ENCODE data around the gene OR12D1.
"Not testable (repeated sequence)": the region's sequence is repeated elsewhere in the genome, so short reads cannot be mapped to it uniquely, and the experiment has no call there.

Gene OR12D1

DNA sequence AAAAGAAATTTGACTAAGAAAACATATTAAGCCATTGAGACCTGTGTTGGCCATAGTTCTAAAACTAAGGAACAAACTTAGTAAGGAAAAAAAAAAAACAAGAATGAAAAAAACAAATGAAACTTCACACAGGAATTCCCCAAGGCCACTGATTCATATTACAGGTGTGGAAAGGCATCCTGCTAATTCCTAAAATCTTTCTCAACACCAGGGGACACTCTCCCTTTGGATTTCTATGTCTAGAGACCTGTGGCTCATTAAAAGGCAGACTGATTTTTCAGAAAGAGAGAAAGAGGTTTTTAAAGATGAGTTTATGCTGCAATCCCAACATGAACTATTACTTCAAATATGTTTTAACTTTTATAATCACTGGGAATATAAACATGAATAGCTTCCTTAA is at the start of gene OR12D1:
Gene OR12D1 (plus strand): TSS at position 341 of the 400 bp plus-strand sequence.
- DNase-seq (ENCODE audit: low spot score): peak; percentile 9

DNA sequence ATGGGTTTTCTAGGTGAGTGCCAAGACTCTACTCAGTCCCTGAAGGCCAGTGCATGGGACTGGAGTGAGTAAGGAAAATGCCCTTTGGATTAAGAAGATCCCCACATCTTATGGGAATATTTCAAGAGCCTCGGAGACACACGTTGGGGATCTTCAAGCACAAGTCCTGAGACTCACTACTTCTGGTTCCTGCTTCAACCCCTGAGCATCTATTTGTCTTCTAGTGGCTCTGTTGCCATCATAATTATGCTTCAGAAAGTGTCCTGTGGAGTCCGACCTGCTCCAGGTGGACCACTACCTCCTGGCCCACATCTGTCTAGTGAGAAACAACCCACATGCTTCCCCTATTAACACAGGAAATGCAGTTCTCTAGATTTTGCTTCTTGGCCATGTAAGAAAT is 46.0 kb upstream of the OR12D1 start, which contains the start of gene OR5V1:
Gene OR5V1 (minus strand): TSS at position 101 of the 400 bp plus-strand sequence. CDS start 12,670 bp downstream, outside the sequence.
- no peak for DNase-seq (ENCODE audit: low spot score)

DNA sequence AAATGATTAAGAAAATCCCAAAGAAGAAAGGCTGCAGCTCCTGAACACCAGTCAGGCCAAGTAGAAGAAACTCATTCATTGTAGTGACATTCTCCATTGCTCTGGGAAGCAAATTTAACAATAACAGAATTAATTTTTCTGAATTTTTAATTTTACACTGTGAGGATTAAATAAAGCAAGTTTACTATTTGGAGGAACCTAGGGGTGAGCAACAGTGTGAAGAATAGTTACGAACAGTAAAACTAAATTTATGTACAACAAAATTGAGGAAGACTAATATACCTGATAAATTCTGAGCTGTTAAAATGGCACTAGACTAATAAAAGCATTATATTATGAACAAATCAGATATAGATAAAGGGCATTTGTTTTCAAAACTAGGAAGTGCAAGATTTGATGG is 39.5 kb upstream of the OR12D1 start, which contains the start of gene OR12D3:
Gene OR12D3 (minus strand): TSS at position 101 of the 400 bp plus-strand sequence. CDS start 4 bp downstream, at position 97.
- DNase-seq (ENCODE audit: low spot score): no peak

DNA sequence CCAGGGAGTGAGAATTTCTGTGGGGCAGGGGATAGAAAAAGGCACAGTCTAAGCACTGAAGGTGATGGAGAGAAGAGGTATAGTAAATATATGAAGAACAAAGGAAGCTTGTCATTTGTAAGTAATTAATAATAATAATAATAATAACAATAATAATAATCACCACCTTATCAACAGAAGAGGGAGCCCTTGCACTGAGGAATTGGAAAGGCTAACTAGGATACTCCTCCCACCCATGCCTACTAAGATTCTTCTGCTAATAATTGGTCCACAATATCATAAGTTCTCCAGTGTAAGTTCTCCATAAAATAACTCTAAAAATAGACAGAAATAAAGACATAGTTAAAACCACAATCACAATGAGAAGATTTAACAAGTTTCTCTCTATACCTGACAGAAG is 38.7 kb upstream of the OR12D1 start:
- peak; percentile 12 for DNase-seq (ENCODE audit: low spot score)

DNA sequence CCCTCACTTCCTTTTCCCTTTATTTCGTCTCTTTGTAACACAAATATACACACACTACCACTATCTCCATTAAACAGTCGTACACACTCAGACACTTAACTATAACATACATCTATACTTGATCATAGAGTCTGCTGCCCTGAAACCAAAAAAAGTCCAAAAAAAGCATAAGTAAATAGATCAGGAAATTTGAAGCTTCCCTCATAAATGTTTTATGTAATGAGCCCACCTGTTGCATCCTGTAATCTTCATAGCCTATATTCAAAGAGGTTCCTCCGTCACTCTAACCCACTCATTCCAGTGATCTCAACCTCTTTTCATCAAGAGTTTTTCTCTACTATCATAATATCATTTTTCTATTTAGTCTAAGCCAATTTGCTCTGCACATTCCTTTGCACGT is 26.2 kb upstream of the OR12D1 start:
- DNase-seq (ENCODE audit: low spot score): no peak

DNA sequence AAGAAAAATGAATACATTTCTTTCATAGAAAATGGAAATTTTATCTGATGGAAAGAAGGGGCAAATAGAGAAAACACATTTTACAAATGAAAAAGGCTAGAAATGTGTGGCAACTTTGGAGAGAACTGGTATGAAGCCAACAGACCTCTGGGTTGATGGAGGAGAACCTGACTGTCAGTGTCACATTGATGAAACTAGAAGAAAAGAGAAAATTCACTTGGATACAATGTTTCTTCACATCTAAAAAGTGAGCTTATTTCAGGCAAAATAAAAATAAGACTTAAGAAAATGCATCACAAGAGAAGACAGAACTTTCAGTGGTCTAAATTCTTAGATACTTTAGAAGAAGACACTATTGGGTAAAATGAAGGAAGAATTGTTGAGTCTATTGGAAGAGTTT is 19.4 kb upstream of the OR12D1 start, which contains the start of gene OR12D2:
Gene OR12D2 (plus strand): TSS at position 301 of the 400 bp plus-strand sequence. CDS start 1,069 bp downstream, outside the sequence.
- DNase-seq (ENCODE audit: low spot score): no peak

DNA sequence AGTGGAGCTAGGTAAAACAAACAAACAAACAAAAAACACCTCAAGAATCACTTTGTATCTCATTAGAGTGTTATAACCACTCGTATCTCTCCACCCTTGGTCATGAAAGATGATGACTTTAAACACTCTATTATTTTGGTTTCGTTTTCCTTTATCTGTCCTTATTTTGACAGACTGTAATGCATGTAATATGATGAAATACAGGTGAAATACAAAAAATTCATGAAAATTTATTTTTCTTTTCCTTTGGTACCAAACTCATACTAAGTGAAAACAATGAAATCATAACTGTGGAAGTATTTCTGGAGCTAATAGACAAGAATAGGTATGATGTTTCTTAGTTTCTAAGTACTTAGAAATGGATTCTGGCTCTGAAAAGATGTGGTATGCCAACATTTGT is 15.2 kb upstream of the OR12D1 start:
- no peak for DNase-seq (ENCODE audit: low spot score)

DNA sequence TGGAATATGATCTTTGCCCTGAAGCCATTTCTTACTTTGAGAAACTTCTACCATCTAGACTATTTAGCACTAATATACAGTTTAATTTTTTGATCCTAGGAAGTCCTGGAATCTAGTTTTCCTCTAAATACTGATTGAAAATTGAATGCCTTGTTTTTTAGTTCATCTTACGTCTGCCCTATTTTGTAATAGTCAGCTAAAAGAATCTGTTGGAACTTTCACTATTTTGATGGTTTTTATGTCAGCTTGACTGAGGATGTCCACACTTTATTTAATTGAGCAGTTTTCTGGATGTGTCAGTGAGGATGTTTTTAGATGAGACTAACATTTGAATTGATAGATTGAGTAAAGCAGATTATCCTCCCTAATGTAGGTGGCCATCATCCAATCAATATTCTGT is 10.9 kb upstream of the OR12D1 start:
- DNase-seq (ENCODE audit: low spot score): no peak

DNA sequence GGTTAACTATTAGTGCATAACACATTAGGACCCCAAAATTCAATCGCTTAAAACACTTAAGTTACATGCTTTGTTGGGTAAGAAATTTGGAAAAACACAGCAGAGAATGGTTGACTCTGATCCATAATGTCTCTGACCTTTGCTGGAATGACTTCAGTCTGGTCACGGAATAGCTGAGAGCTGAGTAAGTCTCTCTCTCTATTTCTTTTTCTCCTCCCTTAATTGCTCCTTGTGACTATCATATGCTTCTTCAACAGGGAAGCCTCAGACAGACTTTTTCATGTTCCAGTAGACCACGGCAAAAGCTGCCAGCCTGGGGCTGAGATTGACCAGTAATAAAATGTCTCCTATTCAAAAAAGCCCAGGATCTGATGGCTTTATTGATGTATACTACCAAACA is 4.8 kb downstream of the OR12D1 start:
- DNase-seq (ENCODE audit: low spot score): no peak

DNA sequence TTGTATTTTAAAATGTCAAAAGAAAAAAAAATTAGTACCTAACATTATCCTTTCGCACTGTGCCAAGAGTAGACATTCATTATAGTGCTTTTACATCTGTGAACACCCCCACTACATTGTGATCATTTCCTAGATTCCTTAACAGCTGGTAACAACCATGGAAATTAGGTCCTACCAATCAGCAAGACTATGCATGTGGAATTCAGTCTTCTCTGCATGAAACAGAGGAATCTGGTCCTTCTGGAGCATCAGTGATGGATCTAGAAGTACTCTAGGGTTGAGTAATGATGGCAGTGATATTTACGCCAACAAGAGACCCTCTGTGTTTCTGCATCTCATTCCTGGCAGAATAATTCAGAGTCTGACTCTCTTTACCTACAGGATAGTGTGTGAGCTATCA is 9.4 kb downstream of the OR12D1 start:
- no peak for DNase-seq (ENCODE audit: low spot score)

DNA sequence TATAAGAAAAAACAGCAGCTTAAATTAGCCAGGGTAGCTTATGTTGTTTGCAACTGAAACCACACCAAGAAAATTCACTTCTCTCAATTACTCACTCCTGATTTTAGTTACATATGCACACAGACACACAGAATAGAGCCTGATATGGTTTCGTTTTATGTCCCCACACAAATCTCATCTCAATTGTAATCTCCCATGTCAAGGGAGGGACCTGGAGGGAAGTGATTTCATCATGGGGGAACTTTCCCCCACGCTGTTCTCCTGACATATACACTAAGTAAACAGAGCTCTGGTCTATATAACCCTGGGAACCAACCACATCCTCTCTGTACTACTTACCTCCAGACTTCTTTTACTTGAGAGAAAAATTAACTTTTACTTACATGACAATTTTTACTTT is 9.8 kb downstream of the OR12D1 start:
- DNase-seq (ENCODE audit: low spot score): no peak

DNA sequence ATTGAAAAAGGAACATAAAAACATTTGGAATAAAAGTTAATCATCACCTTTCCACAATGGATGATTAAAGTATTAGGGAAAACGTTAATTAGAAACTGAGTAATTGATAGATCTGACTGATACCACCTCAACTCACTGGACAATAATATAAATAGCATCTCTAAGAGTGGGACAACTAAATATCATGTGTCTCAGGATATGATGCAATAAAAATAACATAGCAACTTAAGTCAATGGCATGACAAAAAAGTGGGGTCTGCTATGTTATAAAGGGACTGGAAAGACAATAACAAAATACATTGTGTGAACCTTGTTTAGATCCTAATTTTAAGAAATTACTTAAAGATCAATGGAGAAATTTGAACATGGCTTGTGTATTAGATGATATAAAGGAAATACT is 10.3 kb downstream of the OR12D1 start:
- DNase-seq (ENCODE audit: low spot score): no peak

DNA sequence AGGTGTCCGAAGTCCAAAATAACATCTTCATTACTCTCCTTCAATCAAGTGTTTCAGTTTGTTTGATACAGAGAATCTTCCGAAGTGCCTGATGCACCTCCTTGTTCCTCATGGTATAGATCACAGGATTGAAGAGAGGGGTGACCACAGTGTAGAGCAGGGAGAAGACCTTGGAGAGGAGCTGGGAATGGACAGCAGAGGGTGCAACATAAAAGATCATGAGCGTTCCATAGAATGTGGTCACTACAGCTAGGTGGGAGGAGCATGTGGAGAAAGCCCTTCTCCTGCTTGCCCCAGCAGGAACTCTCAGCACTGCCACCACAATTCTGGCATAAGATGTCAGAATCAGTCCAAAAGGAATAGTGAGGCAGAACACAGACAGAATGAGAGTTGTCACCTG is 11.9 kb downstream of the OR12D1 start:
- no peak for DNase-seq (ENCODE audit: low spot score)

DNA sequence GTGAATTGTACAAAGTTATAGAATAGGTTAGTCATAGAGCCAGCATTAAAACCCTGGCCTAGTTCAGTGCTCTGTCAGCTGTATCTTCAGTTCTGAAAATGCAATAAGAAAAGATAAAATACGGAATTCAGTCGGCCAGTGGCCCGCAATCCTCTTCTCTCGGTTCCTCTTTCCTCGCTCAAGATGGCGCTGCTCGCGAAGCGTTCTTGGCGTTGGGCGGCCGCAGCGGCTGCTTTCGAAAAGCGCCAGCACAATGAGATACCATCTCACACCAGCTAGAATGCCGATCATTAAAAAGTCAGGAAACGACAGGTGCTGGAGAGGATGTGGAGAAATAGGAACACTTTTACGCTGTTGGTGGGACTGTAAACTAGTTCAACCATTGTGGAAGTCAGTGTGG is 22.0 kb downstream of the OR12D1 start:
- DNase-seq (ENCODE audit: low spot score): not testable (repeated sequence)

DNA sequence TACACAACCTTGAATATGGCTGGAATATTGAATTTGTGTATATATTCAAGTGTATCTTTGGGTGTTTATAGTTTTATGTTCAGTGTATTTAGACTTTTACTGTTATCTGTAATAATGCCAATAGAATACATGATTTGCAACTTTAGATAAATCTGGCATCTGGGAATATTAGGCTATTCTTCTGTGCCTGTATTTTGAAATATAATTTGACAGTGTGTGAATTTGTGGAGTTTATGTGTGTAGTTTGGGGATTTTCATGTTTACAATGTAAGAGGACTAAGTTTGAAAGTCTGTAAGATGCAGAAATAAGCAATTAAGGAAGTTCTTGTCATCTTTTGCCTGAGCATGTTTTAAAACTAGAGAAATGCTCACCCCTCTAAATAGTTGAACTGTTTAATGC is 24.3 kb downstream of the OR12D1 start, which contains the start of gene OR10C1:
Gene OR10C1 (plus strand): TSS at position 301 of the 400 bp plus-strand sequence. CDS start 710 bp downstream, outside the sequence.
- DNase-seq (ENCODE audit: low spot score): no peak

DNA sequence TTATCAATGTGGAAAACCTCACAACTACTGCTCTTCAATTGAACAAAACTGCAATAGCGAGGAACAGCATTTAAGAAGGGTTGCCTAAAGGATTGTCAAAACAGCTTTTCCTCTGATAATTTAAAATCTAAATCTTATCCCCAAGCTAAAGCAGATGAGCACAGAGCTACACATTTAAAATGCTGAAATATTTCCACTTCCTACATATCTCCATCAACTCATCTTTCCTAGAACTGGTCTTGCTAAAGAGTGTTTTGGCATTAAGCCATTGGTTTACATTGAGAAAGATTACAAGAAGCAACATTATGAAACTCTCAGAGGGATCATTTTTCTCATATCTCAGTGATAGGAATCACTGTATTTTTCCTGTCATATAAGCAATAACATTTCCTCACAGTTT is 28.0 kb downstream of the OR12D1 start:
- DNase-seq (ENCODE audit: low spot score): no peak

DNA sequence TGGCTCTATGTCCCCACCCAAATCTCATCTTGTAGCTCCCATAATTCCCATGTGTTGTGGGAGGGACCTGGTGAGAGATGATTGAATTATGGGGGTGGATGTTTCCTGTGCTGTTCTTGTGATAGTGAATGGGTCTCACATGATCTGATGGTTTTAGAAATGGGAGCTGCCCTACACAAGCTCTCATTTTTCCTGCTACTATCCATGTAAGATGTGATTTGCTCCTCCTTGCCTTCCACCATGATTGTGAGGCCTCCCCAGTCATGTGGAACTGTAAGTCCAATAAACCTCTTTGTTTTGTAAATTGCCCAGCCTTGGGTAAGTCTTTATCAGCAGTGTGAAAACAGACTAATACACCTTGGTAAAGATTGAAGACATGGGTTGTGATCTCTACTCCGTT is 29.3 kb downstream of the OR12D1 start:
- not testable (repeated sequence) for DNase-seq (ENCODE audit: low spot score)

DNA sequence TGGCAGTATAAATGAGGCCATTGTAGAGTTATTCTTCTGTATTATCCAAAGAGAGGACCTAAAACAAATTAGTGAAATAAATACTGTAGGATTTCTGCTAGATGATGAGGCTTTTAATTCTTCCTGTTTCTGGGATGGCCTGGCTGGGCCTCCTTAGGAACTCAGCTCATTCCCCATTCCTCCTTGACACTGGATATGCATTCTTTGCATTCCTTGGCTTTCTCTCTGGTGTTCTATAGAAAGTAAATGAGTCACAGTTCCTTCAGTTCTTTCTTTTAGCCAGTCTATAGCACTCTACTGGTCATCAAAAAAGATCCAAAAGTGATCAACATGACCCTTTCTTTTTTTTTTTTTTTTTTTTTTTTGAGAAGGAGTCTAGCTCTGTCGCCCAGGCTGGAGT is 32.9 kb downstream of the OR12D1 start:
- DNase-seq (ENCODE audit: low spot score): no peak

DNA sequence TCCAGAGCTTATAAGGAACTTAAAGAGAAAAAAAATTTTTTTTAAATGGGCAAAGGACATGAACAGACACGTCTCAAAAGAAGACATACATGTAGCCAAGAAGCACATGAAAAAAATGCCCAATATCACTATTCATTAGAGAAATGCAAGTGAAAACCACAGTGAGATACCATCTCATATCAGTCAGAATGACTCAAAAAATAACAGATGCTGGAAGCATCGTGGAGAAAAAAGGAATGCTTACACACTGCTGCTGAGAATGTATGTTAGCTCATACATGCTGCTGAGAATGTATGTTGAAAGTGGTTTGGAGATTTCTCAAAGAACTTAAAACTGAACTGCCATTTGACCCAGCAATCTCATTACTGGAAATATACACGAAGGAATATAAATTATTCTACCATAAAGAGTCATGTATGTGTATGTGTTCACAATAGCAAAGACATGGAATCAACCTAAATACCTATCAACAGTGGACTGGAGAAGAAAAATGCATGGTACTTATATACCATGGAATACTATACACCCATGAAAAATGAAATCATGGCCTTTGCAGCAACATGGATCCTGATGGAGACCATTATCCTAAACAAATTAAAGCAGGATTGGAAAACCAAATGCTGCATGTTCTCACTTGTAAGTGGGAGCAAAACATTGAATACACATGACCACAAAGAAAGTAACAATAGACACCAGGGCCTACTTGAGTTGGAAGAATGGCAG is 36.9 kb downstream of the OR12D1 start:
- no peak for DNase-seq (ENCODE audit: low spot score)

DNA sequence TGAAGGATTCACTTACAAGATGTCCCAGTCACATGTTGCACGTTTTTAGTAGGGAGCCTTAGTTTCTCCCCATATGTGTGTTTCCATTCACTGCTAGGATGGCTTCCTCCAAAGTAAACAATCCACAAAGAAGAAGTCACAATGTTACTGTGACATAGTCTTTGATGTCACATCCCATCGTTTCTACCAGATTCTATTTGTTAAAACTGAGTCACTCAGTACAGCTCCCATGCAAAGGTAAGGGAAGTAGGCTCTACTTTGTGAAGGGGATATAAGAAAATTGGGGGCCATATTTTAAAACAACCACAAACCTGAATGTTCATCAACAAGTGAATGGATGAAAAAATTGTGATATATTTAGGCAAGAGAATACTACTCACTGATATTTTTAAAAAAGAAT is 42.2 kb downstream of the OR12D1 start, which contains the start of the genes OR11A1 and OR2H1:
Gene OR11A1 (minus strand): TSS at position 101 of the 400 bp plus-strand sequence. CDS start 29,430 bp downstream, outside the sequence.
Gene OR2H1 (plus strand): TSS at position 185 of the 400 bp plus-strand sequence. CDS start 4,615 bp downstream, outside the sequence.
- no peak for DNase-seq (ENCODE audit: low spot score)

DNA sequence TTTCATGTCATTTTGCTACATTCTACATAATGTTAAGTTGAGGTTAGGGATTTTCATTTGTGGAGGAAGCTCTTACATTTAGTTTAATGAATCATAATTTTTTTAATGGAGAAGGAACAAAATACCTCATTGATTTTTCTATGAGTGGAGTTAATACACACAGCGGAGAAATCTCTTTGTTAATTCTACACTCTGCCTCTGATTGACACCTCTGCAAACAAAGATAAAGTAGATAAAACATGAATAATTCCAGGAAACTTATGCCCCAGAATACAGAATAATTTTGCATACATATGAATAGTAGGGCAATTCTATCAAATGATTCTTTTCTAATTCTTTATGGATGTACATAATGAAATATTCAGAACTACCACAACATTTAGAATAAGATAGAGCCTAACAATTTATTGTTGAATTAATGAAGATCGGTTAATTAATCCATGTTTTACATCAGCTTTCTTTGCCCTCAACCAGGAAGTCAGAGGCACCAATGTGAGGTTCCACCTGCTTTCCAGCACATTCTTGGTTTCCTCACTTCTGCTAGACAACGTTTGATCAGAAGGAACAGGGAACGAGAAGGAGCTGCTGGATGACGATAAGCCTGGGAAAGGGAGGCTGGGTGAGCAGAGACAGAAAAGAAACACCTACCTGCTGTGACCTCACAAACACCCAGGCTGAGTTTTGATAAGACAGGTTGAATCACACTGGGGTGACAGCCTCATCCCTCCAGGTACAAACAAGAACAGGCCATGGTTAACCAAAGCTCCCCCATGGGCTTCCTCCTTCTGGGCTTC is 46.5 kb downstream of the OR12D1 start:
- no peak for DNase-seq (ENCODE audit: low spot score)

DNA sequence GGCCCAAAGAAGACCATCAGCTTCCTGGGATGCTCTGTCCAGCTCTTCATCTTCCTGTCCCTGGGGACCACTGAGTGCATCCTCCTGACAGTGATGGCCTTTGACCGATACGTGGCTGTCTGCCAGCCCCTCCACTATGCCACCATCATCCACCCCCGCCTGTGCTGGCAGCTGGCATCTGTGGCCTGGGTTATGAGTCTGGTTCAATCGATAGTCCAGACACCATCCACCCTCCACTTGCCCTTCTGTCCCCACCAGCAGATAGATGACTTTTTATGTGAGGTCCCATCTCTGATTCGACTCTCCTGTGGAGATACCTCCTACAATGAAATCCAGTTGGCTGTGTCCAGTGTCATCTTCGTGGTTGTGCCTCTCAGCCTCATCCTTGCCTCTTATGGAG is 47.3 kb downstream of the OR12D1 start:
- no peak for DNase-seq (ENCODE audit: low spot score)

DNA sequence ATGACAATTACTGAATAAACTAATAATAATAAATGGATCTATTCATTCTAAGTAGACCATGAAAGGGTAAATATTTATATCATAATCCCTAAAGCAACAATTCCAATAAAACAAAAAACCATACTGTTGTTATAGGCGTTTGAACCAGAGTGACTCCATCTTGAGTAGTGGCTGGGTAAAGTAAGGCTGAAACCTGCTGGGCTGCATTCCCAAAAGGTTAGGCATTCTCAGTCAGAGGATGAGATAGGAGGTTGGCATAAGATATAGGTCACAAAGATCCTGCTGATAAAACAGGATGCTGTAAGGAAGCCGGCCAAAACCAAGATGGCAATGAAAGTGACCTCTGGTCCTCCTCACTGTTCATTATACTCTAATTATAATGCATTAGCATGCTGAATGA is 50.6 kb downstream of the OR12D1 start:
- DNase-seq (ENCODE audit: low spot score): no peak
